ENCODE measurements around the gene MYO15B. TPM values are rescaled to one million over a fixed set of nuclear protein-coding genes. Genes with fewer than 3 reads are reported as not detected.

Gene MYO15B
- total and polyA plus RNA-seq, 2 of the 4 experiments (the other 2 are of a cell fraction), result 0.18 to 0.65 TPM

GRCh38 chr17:75574404-75575036 lies 13.1 kb upstream of the MYO15B start:
- CTCF ChIA-PET, result no interaction called here

More at GRCh38 chr17:75574404-75575036, 13.1 kb upstream of the MYO15B start:
- DNase-seq, result no peak
- no peak overlapping the region for H2BK5ac ChIP-seq (ENCODE audit: low read depth, low read length, poor library complexity, severe bottlenecking)
- no peak for ATAC-seq (ENCODE audit: low read depth)
- no peak overlapping the region for H3K4me3 ChIP-seq (ENCODE audit: insufficient read depth, low read depth, low read length)
- H4K91ac ChIP-seq (ENCODE audit: insufficient read depth, low read depth, low read length), result no peak overlapping the region
- no peak overlapping the region for H2BK120ac ChIP-seq (ENCODE audit: low read depth, low read length)
- H3K4me2 ChIP-seq (ENCODE audit: low read depth, low read length), result no peak overlapping the region
- no peak overlapping the region for H2BK20ac ChIP-seq (ENCODE audit: low read depth, low read length)
- dilution Hi-C loops (cut with HindIII; ENCODE audit: low sequenced_read_pairs, unreplicated experiment), result no loop called here
- POLR2A ChIA-PET (ENCODE audit: unreplicated experiment), result no interaction called here
- TF ChIP-seq RCOR1 (IDR thresholded peaks at IDR 0.05; ENCODE audit: insufficient replicate concordance, low read length) (no peak), MXI1 (IDR thresholded peaks at IDR 0.05; ENCODE audit: borderline replicate concordance, low read depth, low read length) (no peak), MAZ (IDR thresholded peaks at IDR 0.05; ENCODE audit: borderline replicate concordance, low read depth, low read length) (no peak), SMC3 (IDR thresholded peaks at IDR 0.05; ENCODE audit: low read depth, low read length) (no peak), MAFK (IDR thresholded peaks at IDR 0.05; ENCODE audit: low read depth, low read length) (no peak), BHLHE40 (IDR thresholded peaks at IDR 0.05; ENCODE audit: low read depth, low read length) (no peak)
- TF ChIP-seq, protein P1, sequence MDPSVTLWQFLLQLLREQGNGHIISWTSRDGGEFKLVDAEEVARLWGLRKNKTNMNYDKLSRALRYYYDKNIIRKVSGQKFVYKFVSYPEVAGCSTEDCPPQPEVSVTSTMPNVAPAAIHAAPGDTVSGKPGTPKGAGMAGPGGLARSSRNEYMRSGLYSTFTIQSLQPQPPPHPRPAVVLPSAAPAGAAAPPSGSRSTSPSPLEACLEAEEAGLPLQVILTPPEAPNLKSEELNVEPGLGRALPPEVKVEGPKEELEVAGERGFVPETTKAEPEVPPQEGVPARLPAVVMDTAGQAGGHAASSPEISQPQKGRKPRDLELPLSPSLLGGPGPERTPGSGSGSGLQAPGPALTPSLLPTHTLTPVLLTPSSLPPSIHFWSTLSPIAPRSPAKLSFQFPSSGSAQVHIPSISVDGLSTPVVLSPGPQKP (IDR thresholded peaks at IDR 0.05; ENCODE audit: borderline replicate concordance, low read depth, low read length), result no peak
- TF ChIP-seq, protein P2, sequence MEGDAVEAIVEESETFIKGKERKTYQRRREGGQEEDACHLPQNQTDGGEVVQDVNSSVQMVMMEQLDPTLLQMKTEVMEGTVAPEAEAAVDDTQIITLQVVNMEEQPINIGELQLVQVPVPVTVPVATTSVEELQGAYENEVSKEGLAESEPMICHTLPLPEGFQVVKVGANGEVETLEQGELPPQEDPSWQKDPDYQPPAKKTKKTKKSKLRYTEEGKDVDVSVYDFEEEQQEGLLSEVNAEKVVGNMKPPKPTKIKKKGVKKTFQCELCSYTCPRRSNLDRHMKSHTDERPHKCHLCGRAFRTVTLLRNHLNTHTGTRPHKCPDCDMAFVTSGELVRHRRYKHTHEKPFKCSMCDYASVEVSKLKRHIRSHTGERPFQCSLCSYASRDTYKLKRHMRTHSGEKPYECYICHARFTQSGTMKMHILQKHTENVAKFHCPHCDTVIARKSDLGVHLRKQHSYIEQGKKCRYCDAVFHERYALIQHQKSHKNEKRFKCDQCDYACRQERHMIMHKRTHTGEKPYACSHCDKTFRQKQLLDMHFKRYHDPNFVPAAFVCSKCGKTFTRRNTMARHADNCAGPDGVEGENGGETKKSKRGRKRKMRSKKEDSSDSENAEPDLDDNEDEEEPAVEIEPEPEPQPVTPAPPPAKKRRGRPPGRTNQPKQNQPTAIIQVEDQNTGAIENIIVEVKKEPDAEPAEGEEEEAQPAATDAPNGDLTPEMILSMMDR (conservative IDR thresholded peaks at IDR 0.05; ENCODE audit: low read depth, low read length), result no peak
- TF ChIP-seq, protein P3, sequence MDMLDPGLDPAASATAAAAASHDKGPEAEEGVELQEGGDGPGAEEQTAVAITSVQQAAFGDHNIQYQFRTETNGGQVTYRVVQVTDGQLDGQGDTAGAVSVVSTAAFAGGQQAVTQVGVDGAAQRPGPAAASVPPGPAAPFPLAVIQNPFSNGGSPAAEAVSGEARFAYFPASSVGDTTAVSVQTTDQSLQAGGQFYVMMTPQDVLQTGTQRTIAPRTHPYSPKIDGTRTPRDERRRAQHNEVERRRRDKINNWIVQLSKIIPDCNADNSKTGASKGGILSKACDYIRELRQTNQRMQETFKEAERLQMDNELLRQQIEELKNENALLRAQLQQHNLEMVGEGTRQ (IDR thresholded peaks at IDR 0.05; ENCODE audit: low read depth, low read length), result no peak
- H3K9me3 ChIP-seq (ENCODE audit: control insufficient read depth, insufficient read depth, low read length), result no peaks in the 10 kb centered on the region
- H2AFZ ChIP-seq (replicated peaks; ENCODE audit: low read length, poor library complexity), result peak overlapping the region; percentile 21
- no peaks in the 10 kb centered on the region for H3K36me3 ChIP-seq (ENCODE audit: control insufficient read depth, insufficient read depth, low read length)
- WGBS, 2 experiments (ENCODE audit: extremely low coverage in 2 of 2, insufficient read length in 1 of 2), result 71% methylated on average over 17 of the region's 29 CpGs; no CpG with 5 or more reads in 1 of the 2 experiments
- in situ Hi-C loops (cut with MboI; ENCODE audit: low sequenced_read_pairs), result no loop called here
- H3K14ac ChIP-seq (replicated peaks; ENCODE audit: low read depth, low read length), result no peak overlapping the region
- H3K9me1 ChIP-seq (ENCODE audit: insufficient read depth, low read length), result no peaks in the 10 kb centered on the region
- H3K4ac ChIP-seq (ENCODE audit: low read depth, low read length), result no peak overlapping the region
- H3K18ac ChIP-seq (ENCODE audit: low read depth, low read length), result no peak overlapping the region
- H2BK15ac ChIP-seq (ENCODE audit: low read depth, low read length), result no peak overlapping the region
- H2AK5ac ChIP-seq (ENCODE audit: low read depth, low read length), result no peak overlapping the region
- no peak overlapping the region for H3K56ac ChIP-seq (ENCODE audit: extremely low read depth, insufficient read depth, low read length)
- H4K20me1 ChIP-seq (ENCODE audit: insufficient read depth, low read length), result no peaks in the 10 kb centered on the region
- intact Hi-C loops (cut with micrococcal nuclease), result no loop called here
- no peak overlapping the region for H3K9ac ChIP-seq (ENCODE audit: low read depth, low read length)
- H3K27ac ChIP-seq (ENCODE audit: insufficient read depth, low read length), result no peak overlapping the region
- no peaks in the 10 kb centered on the region for H3K4me1 ChIP-seq (ENCODE audit: control insufficient read depth, insufficient read depth, low read length)
- no peak overlapping the region for H4K5ac ChIP-seq (ENCODE audit: low read depth, low read length)
- no peak overlapping the region for H4K8ac ChIP-seq (ENCODE audit: low read depth in 2 of 2, low read length in 2 of 2)
- no TSS peak for BruUV-seq (replicated peaks)
- no peak overlapping the region for H3K23ac ChIP-seq (ENCODE audit: low read depth, low read length)
- no peak overlapping the region for H2AK9ac ChIP-seq (replicated peaks; ENCODE audit: low read depth, low read length, poor library complexity)
- H3K79me1 ChIP-seq (ENCODE audit: low read depth in 1 of 2, low read length in 2 of 2), result no peaks in the 10 kb centered on the region
- H3K27me3 ChIP-seq (ENCODE audit: control insufficient read depth, insufficient read depth, low read length), result peaks cover 10% of the 10 kb centered on the region; the same call in 1 of the 2 replicates

All from IMR-90 (cell line).